ENCODE measurements around the gene RNASEH2C.
"Not testable (repeated sequence)": the region's sequence is repeated elsewhere in the genome, so short reads cannot be mapped to it uniquely, and the experiment has no call there.

RNASEH2C gene

DNA sequence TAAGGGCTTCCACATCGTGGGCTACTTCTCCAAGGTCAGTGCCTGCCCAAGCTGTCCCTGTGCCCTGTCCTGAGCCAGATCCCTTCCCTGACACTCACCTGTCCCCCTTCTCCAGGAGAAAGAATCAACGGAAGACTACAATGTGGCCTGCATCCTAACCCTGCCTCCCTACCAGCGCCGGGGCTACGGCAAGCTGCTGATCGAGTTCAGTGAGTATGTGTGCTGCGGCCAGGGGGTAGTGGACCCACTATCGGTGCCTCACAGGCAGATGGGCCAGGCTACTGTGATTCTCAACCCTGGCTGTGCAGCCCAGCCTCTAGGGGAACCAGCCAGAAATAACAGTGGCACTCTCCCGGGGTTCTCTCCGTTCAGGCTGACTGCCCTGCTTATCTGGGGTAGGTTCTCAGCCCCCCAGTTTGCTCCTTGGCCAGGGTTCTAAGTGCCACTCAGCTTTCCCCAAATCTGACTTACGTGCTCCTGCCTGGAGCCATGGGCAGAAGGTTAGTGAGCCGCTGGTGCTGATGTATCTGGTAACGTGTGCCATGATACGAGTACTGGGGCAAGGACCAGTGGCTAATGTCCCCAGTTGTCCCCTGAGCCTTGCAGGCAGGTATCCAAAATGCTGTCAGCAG is 3.7 kb downstream of the RNASEH2C start:
- no peak for DNase-seq (ENCODE audit: low read depth in 2 of 2)

DNA sequence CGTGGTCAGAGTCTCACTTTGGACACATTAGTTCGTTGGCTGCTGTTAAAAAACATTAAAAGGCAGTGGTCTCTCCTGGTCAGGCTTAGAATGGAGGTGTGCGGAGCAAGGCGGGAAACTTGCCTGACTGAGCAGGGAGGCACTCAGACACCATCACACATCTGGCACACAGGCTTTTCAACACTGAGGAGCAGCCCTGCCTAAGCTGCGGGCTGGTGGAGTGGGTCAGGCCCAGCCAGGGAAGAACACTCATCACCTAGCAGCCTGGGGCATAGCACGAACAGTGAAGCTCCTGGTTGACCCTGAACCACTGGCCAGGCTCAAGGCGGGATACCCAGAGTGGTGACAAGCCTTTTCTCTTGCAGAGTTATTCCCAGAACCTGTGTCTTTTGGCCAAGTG is 4.3 kb downstream of the RNASEH2C start:
- no peak for DNase-seq (ENCODE audit: low read depth in 2 of 2)

DNA sequence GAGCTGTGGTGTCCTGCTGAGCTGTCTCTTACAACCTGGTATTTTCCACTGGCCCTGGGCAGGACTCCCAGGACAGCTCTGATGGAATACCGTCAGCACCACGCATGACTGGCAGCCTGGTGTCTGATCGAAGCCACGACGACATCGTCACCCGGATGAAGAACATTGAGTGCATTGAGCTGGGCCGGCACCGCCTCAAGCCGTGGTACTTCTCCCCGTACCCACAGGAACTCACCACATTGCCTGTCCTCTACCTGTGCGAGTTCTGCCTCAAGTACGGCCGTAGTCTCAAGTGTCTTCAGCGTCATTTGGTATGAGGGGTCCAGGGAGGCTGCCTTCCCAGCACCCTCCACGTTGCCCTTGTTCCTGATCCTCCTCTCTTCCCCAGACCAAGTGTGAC is 6.2 kb downstream of the RNASEH2C start:
- DNase-seq (ENCODE audit: low read depth in 2 of 2) = no peak

DNA sequence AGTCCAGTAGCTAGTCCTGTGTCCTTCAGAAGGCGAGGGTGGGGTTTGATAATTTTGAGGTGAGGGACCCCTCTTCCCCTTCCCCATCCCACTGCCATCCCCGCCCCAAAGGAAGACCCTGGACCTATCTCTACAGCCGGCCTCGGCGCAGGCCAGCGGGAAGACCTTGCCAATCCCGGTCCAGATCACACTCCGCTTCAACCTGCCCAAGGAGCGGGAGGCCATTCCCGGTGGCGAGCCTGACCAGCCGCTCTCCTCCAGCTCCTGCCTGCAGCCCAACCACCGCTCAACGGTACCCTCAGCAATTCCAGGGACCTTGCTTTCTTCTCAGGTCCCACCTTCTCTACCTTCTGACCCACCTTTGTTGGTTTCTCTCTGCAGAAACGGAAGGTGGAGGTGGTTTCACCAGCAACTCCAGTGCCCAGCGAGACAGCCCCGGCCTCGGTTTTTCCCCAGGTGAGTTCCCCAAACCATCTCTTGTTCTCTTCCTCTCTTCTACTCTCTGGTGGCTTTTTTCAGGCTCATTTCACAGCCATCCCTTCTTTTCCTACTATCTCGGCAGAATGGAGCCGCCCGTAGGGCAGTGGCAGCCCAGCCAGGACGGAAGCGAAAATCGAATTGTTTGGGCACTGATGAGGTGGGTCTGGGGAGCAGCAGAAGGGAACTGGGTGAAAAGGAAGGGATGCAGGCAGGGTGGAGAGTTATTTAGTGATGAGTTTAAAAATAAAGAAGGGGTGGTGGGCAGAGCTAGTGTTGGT is 7.2 kb downstream of the RNASEH2C start:
- DNase-seq (ENCODE audit: low read depth in 2 of 2) = no peak

DNA sequence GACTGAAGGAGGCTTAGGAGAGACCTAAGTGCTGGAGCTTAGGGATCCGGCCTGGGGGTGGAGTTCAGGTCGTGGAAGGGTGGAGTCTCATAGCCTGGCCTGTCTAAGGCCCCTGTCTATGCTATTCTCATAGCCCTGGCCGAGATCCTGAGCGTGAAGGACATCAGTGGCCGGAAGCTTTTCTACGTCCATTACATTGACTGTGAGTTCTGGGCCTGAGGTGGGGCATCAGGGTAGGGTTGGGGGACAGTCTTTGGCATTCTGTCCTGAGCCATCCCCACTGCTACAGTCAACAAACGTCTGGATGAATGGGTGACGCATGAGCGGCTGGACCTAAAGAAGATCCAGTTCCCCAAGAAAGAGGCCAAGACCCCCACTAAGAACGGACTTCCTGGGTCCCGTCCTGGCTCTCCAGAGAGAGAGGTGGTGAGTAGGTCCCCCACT is 7.9 kb downstream of the RNASEH2C start:
- no peak for DNase-seq (ENCODE audit: low read depth in 2 of 2)

DNA sequence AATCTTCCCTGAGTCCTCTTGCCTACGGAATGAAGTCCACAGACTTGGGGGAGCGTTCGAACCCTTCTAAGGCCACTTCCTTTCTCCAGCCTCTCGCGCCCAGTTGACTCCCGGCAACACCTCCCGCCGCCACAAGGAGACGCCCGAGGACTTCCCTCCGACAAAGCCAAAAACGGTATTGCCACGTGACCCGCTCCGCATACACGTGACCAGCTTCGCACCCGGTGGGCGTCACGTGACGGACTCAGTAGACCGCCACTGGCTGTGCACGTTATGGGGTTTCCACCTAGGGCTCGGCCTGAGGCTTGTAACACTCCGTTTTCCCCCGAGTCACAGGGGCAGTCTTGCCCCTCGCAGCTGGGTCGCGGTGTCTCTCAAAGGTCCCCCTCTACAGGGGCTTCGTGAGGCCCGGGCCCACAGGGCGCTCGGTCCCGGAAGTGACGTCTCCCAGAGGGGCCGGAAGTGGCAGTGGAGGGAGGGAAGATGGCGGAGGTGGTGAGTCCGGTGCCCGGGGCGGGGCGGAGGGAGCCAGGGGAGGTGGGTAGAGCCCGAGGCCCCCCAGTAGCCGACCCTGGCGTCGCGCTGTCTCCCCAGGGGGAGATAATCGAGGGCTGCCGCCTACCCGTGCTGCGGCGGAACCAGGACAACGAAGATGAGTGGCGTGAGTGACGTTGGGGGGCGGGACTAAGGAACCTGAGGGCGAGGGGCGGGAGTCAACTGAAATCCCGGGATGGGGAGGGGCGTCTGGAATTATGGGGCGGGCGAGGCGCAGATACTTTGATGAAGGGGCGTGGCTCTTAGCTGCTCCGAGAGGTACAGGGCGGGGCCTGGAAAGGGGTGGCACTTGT is 8.6 kb downstream of the RNASEH2C start, which contains the start of gene KAT5:
KAT5 (plus strand) TSS at position 468 of the 848 bp plus-strand sequence; CDS start at position 484, 16 bp downstream.
- DNase-seq (ENCODE audit: low read depth in 2 of 2) = peak; percentile 95 to 96

DNA sequence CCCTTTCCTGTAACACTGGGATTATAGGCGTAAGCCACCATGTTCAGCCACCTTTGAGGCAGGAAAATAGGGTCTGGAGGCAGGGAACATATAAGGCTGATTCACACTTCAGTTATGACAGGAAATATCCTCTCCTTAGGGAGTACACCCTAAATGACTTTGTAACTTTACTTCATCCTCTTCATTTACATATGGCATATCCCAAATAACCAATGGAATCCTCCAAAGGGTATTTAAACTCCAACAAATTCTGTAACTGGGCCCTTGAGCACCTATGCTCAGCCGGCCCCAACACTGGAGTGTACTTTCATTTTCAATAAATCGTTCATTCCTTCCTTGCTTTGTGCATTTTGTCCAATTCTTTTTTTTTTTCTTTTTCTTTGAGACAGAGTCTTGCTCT is 10.2 kb downstream of the RNASEH2C start:
- DNase-seq (ENCODE audit: low read depth in 2 of 2) = no peak

DNA sequence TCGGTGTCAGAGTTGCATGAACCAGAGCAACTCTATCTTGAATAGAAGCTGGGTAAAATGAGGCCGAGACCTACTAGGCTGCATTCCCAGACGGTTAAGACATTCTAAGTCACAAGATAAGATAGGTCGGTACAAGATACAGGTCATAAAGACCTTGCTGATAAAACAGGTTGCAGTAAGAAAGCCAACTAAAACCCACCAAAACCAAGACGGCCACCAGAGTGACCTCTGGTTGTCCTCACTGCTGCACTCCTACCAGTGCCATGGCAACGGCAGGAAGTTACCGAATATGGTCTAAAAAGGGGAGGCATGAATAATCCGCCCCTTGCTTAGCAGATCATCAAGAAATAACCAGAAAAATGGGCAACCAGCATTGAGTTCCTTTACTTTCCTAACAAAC is 10.9 kb downstream of the RNASEH2C start:
- DNase-seq (ENCODE audit: low read depth in 2 of 2) = no peak

DNA sequence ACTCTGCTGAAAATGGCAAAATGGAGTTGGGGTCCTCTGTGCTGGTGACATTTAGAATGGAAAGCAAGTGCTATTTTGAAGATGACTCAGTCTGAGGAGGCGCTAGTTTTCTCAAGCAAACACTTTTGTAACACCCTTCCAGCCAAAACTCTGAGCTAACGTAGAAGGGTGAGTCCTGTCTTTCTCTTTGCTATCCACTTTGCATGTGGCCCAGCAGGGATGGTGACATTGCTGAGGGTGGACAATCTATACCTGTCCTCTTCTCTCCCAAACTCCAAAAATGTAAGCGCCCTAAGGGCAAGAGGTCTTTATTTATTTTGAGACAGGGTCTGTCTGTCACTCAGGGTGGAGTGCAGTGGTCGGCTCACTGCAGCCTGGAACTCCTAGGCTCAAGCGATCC is 12.1 kb downstream of the RNASEH2C start:
- DNase-seq (ENCODE audit: low read depth in 2 of 2) = no peak

DNA sequence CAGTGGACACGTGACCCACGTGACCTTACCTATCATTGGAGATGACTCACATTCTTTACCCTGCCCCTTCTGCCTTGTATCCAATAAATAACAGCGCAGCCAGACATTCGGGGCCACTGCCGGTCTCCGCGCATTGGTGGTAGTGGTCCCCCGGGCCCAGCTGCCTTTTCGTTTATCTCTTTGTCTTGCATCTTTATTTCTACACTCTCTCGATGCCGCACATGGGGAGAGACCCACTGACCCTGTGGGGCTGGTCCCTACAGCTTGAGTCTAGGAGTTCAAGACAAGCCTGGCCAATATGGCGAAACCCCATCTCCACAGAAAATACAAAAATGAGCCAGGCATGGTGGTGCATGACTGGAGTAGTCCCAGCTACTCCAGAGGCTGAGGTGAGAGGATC is 13.6 kb downstream of the RNASEH2C start:
- DNase-seq (ENCODE audit: low read depth in 2 of 2) = not testable (repeated sequence)

DNA sequence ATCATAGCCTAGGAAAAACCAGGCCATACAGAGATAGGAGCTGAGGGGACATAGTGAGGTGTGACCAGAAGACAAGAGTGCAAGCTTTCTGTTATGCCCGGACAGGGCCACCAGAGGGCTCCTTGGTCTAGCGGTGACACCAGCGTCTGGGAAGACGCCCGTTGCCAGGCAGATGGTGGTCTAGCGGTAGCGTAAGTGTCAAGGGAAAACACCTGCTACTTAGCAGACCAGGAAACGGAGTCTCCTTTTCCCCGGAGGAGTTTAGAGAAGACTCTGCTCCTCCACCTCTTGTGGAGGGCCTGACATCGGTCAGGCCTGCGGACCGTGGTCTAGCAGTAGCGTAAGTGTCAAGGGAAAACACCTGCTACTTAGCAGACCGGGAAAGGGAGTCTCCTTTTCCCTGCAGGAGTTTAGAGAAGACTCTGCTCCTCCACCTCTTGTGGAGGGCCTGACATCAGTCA is 14.3 kb downstream of the RNASEH2C start:
- DNase-seq (ENCODE audit: low read depth in 2 of 2) = peak; percentile 72 to 73

DNA sequence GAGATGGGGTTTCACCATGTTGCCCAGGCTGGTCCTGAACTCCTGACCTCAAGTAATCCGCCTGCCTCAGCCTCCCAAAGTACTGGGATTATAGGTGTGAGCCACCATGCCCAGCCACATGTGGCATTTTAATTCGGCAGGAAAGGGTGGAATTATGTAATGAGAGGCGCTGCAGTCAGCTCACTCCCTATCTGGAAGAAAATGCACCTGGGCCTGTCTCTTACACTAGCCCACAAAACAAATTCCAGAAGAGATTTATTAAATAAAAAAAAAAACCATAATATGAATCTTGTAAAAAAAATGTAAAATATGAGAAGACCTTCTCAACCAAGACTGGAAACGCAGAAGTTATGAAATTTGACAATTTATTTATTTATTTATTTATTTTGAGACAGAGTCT is 16.8 kb downstream of the RNASEH2C start:
- no peak for DNase-seq (ENCODE audit: low read depth in 2 of 2)

DNA sequence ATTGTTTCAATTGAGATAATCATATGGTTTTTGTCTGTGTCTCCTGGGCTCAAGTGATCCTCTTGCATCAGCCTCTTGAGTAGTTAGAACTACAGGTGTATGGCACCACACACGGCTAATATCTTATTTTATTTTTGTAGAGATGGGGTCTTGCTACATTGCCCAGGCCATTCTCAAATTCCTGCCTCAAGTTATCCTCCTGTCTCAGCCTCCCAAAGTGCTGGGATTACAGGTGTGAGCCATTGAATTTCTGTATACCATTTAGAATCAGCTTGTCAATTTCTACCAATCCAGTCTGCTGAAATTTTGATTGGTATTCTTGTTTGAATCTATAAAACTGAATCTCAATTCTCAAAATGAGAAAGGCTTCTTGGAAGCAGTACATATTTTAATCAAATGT is 18.9 kb downstream of the RNASEH2C start:
- no peak for DNase-seq (ENCODE audit: low read depth in 2 of 2)

DNA sequence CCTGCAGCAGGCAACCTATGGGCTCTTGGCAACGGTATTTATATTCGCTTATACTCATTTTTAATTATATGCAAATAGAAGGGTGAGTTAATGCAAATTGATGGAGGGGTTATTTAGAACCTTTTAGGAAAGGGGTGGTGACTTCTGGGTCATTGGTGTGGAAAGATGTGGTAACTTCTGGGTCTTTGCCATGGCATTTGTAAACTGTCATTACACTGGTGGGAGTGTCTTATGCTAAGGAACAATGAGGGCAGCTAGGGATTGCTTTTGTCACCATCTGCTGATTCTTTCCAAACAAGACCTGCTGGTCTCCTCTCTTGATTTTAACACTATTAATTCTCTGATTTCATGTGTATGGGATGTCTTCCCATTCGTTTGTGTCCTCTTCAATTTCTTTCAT is 20.2 kb downstream of the RNASEH2C start:
- no peak for DNase-seq (ENCODE audit: low read depth in 2 of 2)

DNA sequence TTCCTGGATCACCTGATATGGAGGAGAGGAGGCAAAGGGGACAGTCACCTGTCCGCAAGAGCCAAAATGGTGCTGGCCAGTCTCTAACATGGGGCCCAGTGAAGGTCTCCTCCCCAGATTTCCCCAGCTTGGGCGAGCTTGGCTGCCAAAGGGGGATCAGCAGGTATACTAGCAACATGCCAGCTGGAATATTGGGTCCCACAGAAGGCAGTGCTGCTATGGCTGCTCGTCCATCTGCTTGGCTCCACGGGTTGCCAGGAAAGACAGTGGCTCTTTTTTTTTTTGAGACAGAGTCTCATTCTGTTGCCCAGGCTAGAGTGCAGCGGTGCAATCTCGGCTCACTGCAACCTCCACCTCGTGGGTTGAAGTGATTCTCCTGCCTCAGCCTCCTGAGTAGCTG is 21.3 kb downstream of the RNASEH2C start:
- no peak for DNase-seq (ENCODE audit: low read depth in 2 of 2)

DNA sequence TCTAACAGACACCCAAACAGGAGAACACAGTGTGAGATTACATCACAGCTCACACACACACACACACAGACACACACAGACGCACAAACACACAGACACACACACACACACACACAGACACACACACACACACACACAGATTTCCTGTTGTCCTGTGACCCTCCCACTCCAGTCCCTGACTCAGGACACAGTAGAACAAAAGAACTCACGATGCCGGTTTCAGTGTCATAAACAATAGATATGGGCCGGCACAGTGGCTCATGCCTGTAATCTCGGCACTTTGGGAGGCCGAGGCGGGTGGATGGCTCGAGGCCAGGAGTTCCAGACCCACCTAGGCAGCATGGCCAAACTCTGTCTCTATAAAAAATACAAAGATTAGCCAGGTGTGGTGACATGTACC is 22.4 kb downstream of the RNASEH2C start:
- no peak for DNase-seq (ENCODE audit: low read depth in 2 of 2)

DNA sequence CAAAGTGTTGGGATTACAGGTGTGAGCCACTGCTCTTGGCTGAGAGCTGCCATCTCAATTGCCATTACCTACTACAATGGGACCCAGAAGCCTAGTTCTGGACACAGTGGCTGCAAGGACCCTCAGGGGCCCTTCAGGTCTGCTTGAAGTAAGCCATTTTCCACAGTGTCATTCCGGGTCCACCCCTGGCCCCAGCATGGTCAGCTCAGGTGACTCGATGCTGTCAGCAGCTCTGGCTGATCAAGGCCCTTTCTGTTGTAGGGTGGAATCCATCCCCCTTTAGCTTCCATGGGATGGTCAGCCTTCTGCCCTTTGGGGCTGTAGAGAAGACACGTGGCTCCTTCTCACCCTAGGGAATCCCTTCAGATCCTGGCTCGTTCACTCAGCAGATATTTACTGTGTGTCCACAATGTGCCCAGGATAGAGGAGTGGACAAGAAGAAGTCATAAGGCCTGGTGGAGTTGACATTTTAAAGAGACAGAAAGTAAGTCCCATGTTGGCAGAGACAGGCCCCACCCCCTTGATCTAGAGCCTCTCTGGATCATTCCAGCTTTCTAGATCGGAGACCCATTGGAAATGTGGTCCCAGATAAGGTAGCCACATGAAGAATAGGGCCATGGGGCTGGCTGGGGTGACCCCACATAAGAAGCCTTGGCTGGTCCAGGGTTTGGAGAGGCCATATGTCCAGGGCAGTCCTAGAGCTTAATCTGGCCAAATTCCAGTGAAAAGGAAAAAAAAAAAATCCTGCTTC is 23.6 kb downstream of the RNASEH2C start:
- DNase-seq (ENCODE audit: low read depth in 2 of 2) = no peak

DNA sequence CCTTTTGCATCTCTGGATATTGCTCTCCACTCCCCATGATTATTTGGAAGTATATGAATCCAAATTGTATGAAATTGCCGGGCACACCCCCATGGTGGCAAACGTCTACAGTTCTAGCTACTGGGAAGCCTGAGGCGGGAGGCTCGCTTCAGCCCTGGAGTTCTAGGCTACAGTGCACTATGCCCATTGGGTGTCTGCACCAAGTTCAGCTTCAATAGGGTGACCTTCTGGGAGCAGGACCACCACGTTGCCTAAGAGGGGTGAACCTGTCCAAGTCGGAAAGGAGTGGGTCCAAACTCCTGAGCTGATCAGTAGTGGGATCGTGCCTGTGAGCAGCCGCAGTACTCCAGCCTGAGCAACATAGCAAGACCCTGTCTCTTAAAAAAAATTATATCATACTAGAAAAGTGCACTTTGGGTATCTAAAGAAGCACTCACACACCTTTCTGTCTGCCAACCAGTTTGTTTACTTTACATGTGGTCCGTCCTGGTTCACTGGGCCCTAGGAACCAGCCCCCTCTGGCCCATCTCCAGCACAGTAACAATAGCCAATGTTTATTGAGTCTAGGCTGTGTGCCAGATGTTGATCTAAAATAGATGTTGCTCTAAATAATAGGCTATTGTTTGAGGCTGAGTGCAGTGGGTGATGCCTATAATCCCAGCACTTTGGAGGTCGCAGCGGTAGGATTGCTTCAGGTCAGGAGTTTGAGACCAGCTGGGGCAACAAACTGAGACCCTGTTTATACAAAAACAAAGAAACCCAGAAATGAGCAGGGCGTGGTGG is 24.9 kb downstream of the RNASEH2C start:
- DNase-seq (ENCODE audit: low read depth in 2 of 2) = no peak

DNA sequence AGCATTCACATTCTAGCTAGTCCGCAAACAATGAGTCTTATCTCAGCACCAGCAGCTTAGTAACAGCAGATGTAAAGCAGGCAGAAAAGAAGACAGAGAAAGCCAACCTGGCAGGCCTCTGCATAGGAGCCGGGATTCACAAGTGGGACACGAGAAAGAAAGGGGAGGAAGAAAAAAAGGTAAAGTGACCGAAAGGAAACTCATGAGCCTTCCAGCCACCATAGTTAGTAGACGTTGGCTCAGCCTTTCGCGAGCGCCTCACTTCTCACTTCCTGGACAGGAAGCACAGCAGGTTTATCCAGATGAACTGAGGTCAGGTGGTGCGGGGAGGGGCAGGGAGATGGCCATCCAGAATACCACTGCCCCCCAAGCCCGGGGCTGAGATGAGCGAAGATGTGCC is 28.2 kb downstream of the RNASEH2C start:
- no peak for DNase-seq (ENCODE audit: low read depth in 2 of 2)

DNA sequence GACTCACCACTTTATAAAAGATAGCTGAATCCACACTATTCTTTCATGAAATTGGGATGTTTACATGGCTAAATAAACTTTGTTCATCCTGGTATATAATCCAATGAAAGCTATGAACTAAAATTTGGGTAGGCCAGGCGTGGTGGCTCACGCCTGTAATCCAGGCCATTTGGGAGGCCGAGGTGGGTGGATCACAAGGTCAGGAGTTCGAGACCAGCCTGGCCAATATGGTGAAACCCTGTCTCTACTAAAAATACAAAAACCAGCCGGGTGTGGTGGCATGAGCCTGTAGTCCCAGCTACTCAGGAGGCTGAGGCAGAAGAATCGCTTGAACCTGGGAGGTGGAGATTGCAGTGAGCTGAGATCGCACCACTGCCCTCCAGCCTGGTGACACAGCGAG is 28.8 kb downstream of the RNASEH2C start:
- DNase-seq (ENCODE audit: low read depth in 2 of 2) = not testable (repeated sequence)

DNA sequence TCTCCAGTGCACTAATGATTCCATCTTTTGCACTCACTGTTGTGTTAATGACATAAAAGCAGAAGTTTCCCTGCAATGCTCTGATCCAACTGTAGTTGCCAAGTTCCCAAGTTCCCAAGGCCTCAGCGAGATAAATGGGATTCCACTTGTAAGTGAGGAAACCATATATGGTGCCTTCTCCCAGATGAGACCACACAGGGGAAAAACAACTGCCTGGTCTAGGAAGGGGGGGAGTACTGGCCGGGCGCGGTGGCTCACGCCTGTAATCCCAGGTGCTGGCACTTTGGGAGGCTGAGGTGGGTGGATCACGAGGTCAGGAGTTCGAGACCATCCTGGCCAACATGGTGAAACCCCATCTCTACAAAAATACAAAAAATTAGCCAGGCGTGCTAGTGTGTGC is 34.6 kb downstream of the RNASEH2C start:
- no peak for DNase-seq (ENCODE audit: low read depth in 2 of 2)

Data from stimulated activated CD8-positive, alpha-beta memory T cell treated with anti-CD3 and anti-CD28 coated beads, Interleukin-15, amount 100 ng/mL, for 48 hours (primary cell).